Transverse colon (tissue), 4 donors: ENCODE results near the gene CYP11A1. TPM values are rescaled to one million over a fixed set of nuclear protein-coding genes. Genes with fewer than 3 reads are reported as not detected.
"Not testable (repeated sequence)": the region's sequence is repeated elsewhere in the genome, so short reads cannot be mapped to it uniquely, and the experiment has no call there.

Experiments
- DNase-seq: peaks from one replicate; pipeline ENCODE4 v3.0.0-alpha.2; 2019
- H3K27ac ChIP-seq, 4 donors: fragments of 200-600 bp; sonication (generic); 2 replicates each; pipeline ENCODE4 v1.5.1; 2016 to 2018; ENCODE audit warnings: inconsistent platforms in 4 of 4
- H3K27me3 ChIP-seq: fragments of 200-600 bp; sonication (generic); 2 replicates; pipeline ENCODE4 v1.5.1; 2017; ENCODE audit warnings: inconsistent platforms
- H3K36me3 ChIP-seq, 4 donors: fragments of 200-600 bp; sonication (generic); 2 replicates each; pipeline ENCODE4 v1.5.1; 2017 to 2019; ENCODE audit warnings: inconsistent platforms in 4 of 4
- H3K4me1 ChIP-seq, 4 donors: fragments of 200-600 bp; sonication (generic); 2 replicates each; pipeline ENCODE4 v1.5.1; 2017 to 2020; ENCODE audit warnings: inconsistent platforms in 4 of 4
- H3K4me3 ChIP-seq, 4 donors: fragments of 200-600 bp; sonication (generic); 1 replicate in 1 of 4; 2 replicates in 3 of 4; pipeline versions ENCODE4 v1.5.1 to v1.6.1; 2017 to 2019; ENCODE audit warnings: inconsistent platforms in 4 of 4
- H3K9me3 ChIP-seq, 2 donors: fragments of 200-600 bp; sonication (generic); 2 replicates each; pipeline ENCODE4 v1.5.1; 2017 to 2019; ENCODE audit warnings: inconsistent platforms in 2 of 2
- EP300 ChIP-seq: sonication (generic); formaldehyde crosslinking; IDR thresholded peaks from one replicate; pipeline ENCODE4 v1.6.1; 2017; ENCODE audit warnings: antibody characterized with exemption, low read depth
- POLR2A ChIP-seq: fragments of 450-650 bp; IDR thresholded peaks from one replicate; pipeline ENCODE4 v1.6.1; 2016; ENCODE audit warnings: antibody characterized with exemption, mild to moderate bottlenecking, moderate library complexity
- POLR2AphosphoS5 ChIP-seq, 3 donors: sonication (generic); formaldehyde crosslinking; IDR thresholded peaks; one replicate each; pipeline ENCODE4 v1.6.1; 2016; ENCODE audit warnings: antibody characterized with exemption in 3 of 3
- WGBS, 2 donors: methylation state at CpG; one replicate each; pipeline ENCODE4 v1.1.5; 2018; ENCODE audit warnings: low coverage in 1 of 2; 5-methylcytosine and 5-hydroxymethylcytosine counted together
- in situ Hi-C, 4 donors: fragments of 200-750 bp; cut with MboI; loops; one replicate each; pipeline versions ENCODE4 v1.15.0 to v1.15.1; 2017; ENCODE audit warnings: low sequenced_read_pairs in 3 of 4, low pct_ligation_motif_present in 1 of 4, low pct_unique_long_range_greater_than_20kb in 1 of 4
- intact Hi-C: fragments of 100-400 bp; cut with DNase I; formaldehyde crosslinking; loops from one replicate; pipeline ENCODE4 v1.15.1; 2023; ENCODE audit warnings: low total_unique reads
- total RNA-seq, 4 donors: library from RNA; depleted of rRNA; stranded (reverse); fragments of >200 nt; gene quantifications; one replicate each; pipeline ENCODE4 v1.1.0, GENCODE V29; 2016
- TF ChIP-seq, protein P1 (sequence below), 5 experiments: fragments of 200-600 bp in 3 of 5; fragments of 450-650 bp in 2 of 5; sonication (generic) in 3 of 5; IDR thresholded peaks; 1 replicate in 2 of 5; 2 replicates in 3 of 5; pipeline ENCODE4 v1.5.1; 2016 to 2017; ENCODE audit warnings: antibody characterized with exemption in 5 of 5, inconsistent platforms in 3 of 5, mild to moderate bottlenecking in 2 of 5, moderate library complexity in 1 of 5

The CYP11A1 gene
- total RNA-seq, 4 donors from 2014 or later: 0.40 to 0.79 TPM; not detected in 2

DNA sequence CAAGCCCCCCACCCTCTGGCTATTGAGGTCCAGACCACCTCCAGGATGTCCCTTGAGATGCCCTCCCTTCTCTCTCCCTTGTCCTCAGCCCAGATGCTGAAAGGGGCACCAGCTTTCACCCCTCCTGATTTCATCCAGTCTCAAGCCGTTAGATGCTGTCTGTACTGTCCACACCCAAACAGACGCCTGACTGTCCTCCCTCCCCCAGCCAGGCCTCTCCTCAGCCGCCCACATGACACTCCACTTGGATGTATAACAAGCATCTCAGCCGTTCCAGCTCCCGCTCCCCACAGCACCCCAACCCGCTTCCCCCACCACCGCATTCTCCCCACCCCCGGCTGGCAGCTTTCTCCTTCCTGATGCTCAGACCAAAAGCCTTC is 25.0 kb upstream of the CYP11A1 start:
- in situ Hi-C loops: loop anchor here in 2 of 4 donors (25.0 kb wide), 1 partner anchor 370 kb away; no protein-coding TSS in a partner anchor
- Histone ChIP-seq H3K4me1 (no peaks in the 10 kb centered on the region), H3K4me3 (no peak overlapping the region), H3K27me3 (no peaks in the 10 kb centered on the region), H3K36me3 (no peaks in the 10 kb centered on the region), H3K27ac (no peak overlapping the region), H3K9me3 (no peaks in the 10 kb centered on the region)
- no peak for DNase-seq
- TF ChIP-seq, protein P1, sequence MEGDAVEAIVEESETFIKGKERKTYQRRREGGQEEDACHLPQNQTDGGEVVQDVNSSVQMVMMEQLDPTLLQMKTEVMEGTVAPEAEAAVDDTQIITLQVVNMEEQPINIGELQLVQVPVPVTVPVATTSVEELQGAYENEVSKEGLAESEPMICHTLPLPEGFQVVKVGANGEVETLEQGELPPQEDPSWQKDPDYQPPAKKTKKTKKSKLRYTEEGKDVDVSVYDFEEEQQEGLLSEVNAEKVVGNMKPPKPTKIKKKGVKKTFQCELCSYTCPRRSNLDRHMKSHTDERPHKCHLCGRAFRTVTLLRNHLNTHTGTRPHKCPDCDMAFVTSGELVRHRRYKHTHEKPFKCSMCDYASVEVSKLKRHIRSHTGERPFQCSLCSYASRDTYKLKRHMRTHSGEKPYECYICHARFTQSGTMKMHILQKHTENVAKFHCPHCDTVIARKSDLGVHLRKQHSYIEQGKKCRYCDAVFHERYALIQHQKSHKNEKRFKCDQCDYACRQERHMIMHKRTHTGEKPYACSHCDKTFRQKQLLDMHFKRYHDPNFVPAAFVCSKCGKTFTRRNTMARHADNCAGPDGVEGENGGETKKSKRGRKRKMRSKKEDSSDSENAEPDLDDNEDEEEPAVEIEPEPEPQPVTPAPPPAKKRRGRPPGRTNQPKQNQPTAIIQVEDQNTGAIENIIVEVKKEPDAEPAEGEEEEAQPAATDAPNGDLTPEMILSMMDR (IDR thresholded peaks at IDR 0.05): no peak
- TF ChIP-seq EP300 (no peak), POLR2AphosphoS5 (IDR thresholded peaks at IDR 0.05) (no peak), POLR2A (no peak)
- WGBS, 2 donors: 29 to 41% methylated on average over 4 to 8 of the region's 8 CpGs
- intact Hi-C loops: no loop called here

DNA sequence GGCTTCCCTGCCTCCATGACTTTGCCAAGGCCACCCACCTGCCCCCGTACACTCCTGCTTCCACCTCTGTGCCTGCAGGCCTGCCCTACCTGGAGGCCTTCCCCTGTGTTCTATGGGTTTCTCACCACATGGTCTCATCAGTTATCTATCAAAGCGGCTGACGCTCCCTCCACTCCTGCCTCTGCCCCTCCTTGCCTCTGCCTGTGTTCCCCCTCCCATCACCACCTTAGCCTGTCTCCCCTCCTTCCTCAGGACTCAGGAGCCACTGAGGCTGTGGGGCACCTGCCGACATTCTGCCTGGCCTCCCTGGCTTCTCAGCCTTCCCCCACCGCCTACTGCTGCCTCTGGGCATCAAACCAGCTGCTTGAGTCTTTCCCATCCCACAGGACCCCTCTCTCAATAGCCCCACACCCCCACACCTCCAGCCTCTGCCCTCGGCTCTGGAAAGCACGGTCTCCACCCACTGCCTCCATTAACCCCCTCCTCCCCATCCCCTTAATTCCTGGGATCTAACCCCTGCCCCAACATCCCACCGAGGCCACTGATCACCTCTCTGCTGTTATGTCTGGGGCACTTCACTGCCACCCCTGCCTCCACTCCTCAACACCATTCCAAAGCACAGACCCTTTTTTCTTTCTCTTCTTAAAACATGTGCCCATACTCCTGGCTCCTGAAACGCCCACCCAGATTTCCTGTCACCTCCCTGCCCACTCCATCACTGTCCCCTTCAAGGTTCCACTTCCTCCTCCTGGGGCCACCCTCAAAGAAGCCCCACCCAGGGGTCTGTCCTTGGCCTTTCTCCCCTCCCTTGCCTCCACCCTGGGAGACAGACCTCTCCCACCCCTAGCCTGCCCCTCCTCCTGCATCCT is 24.4 kb upstream of the CYP11A1 start:
- Histone ChIP-seq H3K9me3 (no peaks in the 10 kb centered on the region), H3K27me3 (no peaks in the 10 kb centered on the region), H3K4me3 (no peak overlapping the region), H3K4me1 (no peaks in the 10 kb centered on the region), H3K36me3 (no peaks in the 10 kb centered on the region), H3K27ac (no peak overlapping the region)
- intact Hi-C loops: no loop called here
- DNase-seq: no peak
- no peak for TF ChIP-seq EP300
- TF ChIP-seq POLR2AphosphoS5 (IDR thresholded peaks at IDR 0.05): no peak
- TF ChIP-seq, protein P1 (IDR thresholded peaks at IDR 0.05): no peak
- no peak for TF ChIP-seq POLR2A
- in situ Hi-C loops: loop anchor here in 2 of 4 donors (25.0 kb wide), 1 partner anchor 370 kb away; no protein-coding TSS in a partner anchor
- 77 to 78% methylated on average over 5 to 9 of the region's 9 CpGs for WGBS, 2 donors

DNA sequence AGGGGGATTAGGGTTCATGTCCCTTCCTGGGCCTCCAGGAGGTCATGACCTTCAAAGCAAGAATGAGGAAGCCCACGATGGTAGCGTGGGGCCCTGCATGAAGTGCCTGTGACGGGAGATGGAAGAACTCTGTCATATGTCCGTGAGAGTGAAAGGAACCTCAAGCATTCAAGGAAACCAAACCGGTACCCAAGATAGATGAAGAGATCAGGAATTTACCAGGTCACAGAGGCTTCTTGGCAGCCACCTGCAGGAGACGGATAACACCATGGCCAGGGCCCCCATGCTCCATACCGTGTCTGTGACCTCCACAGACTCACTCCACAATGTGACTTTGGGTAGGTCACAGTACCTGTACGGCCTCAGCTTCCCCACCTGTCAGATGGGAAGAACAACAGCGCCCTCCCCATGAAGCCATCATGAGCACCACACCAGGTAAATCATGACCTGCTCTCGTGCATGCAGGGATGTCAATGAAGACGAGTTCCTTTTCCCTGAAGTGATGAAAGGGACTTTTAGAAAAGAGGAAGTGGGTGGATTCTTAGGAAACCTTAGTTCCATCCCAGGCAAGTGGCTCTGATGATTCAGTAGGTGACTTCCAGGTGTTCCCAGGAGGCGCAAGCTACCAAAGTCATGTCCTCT is 23.3 kb upstream of the CYP11A1 start:
- WGBS, 2 donors: 68 to 77% methylated on average over 4 to 11 of the region's 12 CpGs
- in situ Hi-C loops: loop anchor here in 2 of 4 donors (25.0 kb wide), 1 partner anchor 372 kb away; no protein-coding TSS in a partner anchor

DNA sequence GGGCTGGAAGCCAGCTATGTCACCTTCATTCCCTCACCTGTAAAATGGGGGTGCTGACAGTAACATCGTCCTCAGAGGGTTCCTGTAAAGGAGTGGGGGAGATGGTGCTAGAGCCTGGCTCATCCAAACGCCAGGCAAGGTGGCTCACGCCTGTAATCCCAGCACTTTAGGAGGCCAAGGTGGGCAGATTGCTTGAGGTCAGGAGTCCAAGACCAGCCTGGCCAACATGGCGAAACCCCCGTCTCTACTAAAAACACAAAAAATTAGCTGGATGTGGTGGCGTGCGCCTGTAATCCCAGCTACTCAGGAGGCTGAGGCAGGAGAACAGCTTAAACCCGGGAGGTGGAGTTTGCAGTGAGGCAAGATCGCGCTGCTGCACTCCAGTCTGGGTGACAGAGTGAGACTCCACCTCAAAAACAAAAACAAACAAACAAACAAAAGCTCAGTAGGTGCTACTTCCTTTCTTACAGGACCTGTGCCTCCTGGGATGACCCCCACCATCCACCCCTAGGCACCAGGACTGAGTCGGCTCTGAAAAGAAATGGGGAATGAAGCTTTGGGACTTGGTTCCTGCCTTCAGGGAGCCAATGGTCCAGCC is 22.7 kb upstream of the CYP11A1 start:
- H3K9me3 ChIP-seq, H3K4me3 ChIP-seq, intact Hi-C loops, DNase-seq, H3K36me3 ChIP-seq, H3K27me3 ChIP-seq, H3K4me1 ChIP-seq: not testable (repeated sequence)
- WGBS, 2 donors: 88 to 97% methylated on average over 5 to 11 of the region's 11 CpGs
- in situ Hi-C loops: loop anchor here in 2 of 4 donors (25.0 kb wide), 1 partner anchor 372 kb away; no protein-coding TSS in a partner anchor
- peak overlapping the region in 1 of 4 donors; percentile 9 for H3K27ac ChIP-seq

More for the DNA sequence above, 23.3 kb upstream of the CYP11A1 start:
- intact Hi-C loops: no loop called here
- Histone ChIP-seq H3K9me3 (no peaks in the 10 kb centered on the region), H3K4me3 (no peak overlapping the region), H3K36me3 (no peaks in the 10 kb centered on the region), H3K4me1 (no peaks in the 10 kb centered on the region), H3K27ac (no peak overlapping the region), H3K27me3 (no peaks in the 10 kb centered on the region)
- no peak for DNase-seq
- no peak for TF ChIP-seq EP300
- TF ChIP-seq, protein P1 (IDR thresholded peaks at IDR 0.05): no peak
